Vagina (tissue), 2 donors: ENCODE data around the gene ATXN1. TPM values are rescaled to one million over a fixed set of nuclear protein-coding genes. Genes with fewer than 3 reads are reported as not detected.
"Not testable (repeated sequence)": the region's sequence is repeated elsewhere in the genome, so short reads cannot be mapped to it uniquely, and the experiment has no call there.

Experiments used
- DNase-seq, 2 donors: peaks; one replicate each; pipeline ENCODE4 v3.0.0-alpha.2; 2017; ENCODE audit errors: extremely low spot score in 2 of 2
- H3K27ac ChIP-seq: fragments of 200-600 bp; sonication (generic); one replicate; pipeline ENCODE4 v1.5.1; 2019
- H3K27me3 ChIP-seq: fragments of 200-600 bp; sonication (generic); one replicate; pipeline ENCODE4 v1.5.1; 2019
- H3K36me3 ChIP-seq, 2 donors: fragments of 200-600 bp; sonication (generic); one replicate each; pipeline ENCODE4 v1.5.1; 2017 to 2019
- H3K4me1 ChIP-seq: fragments of 200-600 bp; sonication (generic); one replicate; pipeline ENCODE4 v1.5.1; 2019
- H3K4me3 ChIP-seq, 2 donors: fragments of 200-600 bp; sonication (generic); 1 replicate in 1 of 2; 2 replicates in 1 of 2; pipeline ENCODE4 v1.5.1; 2016 to 2019
- H3K9me3 ChIP-seq: fragments of 200-600 bp; sonication (generic); one replicate; pipeline ENCODE4 v1.5.1; 2019
- CTCF ChIP-seq, 3 experiments: fragments of 450-650 bp in 2 of 3; fragments of 200-600 bp in 1 of 3; sonication (generic) in 1 of 3; IDR thresholded peaks; one replicate each; pipeline ENCODE4 v1.5.1; 2017 to 2019; ENCODE audit warnings: antibody characterized with exemption in 3 of 3, mild to moderate bottlenecking in 2 of 3, moderate library complexity in 2 of 3
- POLR2A ChIP-seq, 2 donors: fragments of 450-650 bp; IDR thresholded peaks; one replicate each; pipeline ENCODE4 v1.6.1; 2017; ENCODE audit warnings: antibody characterized with exemption in 2 of 2, mild to moderate bottlenecking in 2 of 2, moderate library complexity in 2 of 2
- POLR2AphosphoS5 ChIP-seq, 2 donors: sonication (generic); formaldehyde crosslinking; IDR thresholded peaks; one replicate each; pipeline ENCODE4 v1.9.0; 2017; ENCODE audit warnings: antibody characterized with exemption in 2 of 2, mild to moderate bottlenecking in 2 of 2, low read depth in 1 of 2; ENCODE audit not compliant: insufficient read depth in 1 of 2
- intact Hi-C: fragments of 100-400 bp; cut with DNase I; formaldehyde crosslinking; loops from one replicate; pipeline ENCODE4 v1.15.1; 2023
- total RNA-seq: library from RNA; depleted of rRNA; stranded (reverse); fragments of >200 nt; gene quantifications from one replicate; pipeline ENCODE4 v1.2.3, GENCODE V29; 2016

The ATXN1 gene
- total RNA-seq, 1 donor from 2014 or later = 43.2 TPM

DNA sequence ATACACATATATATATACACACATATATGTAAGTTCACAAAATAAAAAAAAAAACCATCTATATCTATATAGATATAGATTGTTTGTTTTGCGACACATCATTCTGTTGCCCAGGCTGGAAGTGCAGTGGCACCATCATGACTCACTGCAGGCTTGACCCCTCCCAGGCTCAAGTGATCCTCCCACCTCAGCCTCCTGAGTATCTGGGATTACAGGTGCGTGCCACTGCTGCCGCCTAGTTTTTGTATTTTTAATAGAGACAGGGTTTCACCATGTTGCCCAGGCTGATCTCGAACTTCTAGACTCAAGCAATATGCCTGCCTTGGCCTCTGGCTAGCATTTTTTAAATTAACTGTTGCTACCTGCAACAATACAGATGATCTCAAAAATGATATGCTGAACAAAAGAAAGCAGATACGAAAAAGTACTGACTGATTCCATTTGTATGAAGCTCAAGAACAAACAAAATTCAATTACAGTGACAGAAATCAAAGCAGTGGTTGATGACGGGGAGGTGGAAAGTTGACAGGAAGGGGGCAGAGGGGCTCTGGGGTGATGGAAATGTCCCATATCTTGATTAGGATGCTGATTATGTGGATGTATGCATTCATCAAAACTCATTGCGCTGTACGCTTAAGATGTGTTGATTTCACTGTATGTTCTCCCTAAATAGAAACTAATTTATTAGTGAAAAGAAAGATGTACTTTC is 49.6 kb downstream of the ATXN1 start:
- Histone ChIP-seq H3K27ac (peak overlapping the region; percentile 81), H3K27me3 (no peaks in the 10 kb centered on the region), H3K9me3 (no peaks in the 10 kb centered on the region), H3K4me3 (no peak overlapping the region), H3K36me3 (no peaks in the 10 kb centered on the region), H3K4me1 (peaks cover 46% of the 10 kb centered on the region)
- intact Hi-C loops = no loop called here
- no peak for DNase-seq
- TF ChIP-seq CTCF (IDR thresholded peaks at IDR 0.05) (no peak), POLR2AphosphoS5 (IDR thresholded peaks at IDR 0.05; ENCODE audit: insufficient read depth in 1 of 2, low read depth in 1 of 2) (peak in 1 of 2 donors; percentile 29), POLR2A (IDR thresholded peaks at IDR 0.05) (no peak)

DNA sequence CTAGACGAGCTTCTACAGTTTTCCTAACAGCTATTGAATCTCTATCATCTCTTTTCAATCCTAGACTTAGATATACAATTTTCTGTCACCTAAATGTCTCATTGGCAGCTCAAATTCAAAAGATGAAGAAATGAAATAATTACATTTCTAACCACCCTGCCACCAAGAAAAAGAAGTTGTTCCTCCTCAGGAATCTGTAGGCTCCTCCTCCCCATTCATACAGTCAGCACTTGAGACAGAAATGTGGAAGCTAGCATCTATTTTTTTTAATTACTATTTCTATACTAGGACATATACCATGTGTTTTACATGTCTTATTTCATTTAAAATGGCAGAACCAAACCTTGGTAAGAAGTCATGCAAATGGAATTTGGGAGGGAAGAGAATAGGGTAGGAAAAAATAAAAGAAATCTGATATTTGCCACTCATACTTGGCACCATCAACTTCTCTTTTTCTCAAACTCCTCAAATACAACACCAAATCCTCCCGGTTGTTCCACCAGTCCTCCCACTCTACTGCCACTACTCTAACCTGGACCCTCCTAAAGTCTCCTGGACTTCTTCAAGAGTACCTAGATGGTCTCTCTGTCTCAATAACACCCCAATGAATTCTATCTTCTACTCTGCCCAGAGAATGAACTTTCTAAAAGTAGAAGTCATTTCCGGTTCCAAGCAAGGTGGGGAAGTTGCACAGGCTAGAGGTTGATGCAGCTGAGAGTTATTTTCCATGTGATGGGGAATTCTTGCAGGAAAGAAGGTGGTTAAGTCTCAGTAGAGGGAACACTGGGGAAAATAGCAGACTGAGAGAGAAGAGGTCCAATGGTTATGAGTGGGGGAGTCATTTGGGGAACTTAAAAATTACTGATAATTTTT is 54.1 kb downstream of the ATXN1 start:
- H3K4me1 ChIP-seq = peaks cover 55% of the 10 kb centered on the region
- no peaks in the 10 kb centered on the region for H3K36me3 ChIP-seq
- no peaks in the 10 kb centered on the region for H3K9me3 ChIP-seq
- H3K27me3 ChIP-seq = no peaks in the 10 kb centered on the region
- no peak for DNase-seq
- TF ChIP-seq POLR2AphosphoS5 (IDR thresholded peaks at IDR 0.05; ENCODE audit: insufficient read depth in 1 of 2, low read depth in 1 of 2) = no peak
- TF ChIP-seq POLR2A (IDR thresholded peaks at IDR 0.05) = no peak
- TF ChIP-seq CTCF (IDR thresholded peaks at IDR 0.05) = no peak
- no peak overlapping the region for H3K27ac ChIP-seq
- no peak overlapping the region for H3K4me3 ChIP-seq
- intact Hi-C loops = no loop called here

- H3K36me3 ChIP-seq, DNase-seq, H3K27ac ChIP-seq, H3K9me3 ChIP-seq, H3K4me3 ChIP-seq, H3K27me3 ChIP-seq, intact Hi-C loops: not testable (repeated sequence)
- H3K4me1 ChIP-seq = peaks cover 48% of the 10 kb centered on the region
Observed at GRCh38 chr6:16706491-16706890, 54.8 kb downstream of the ATXN1 start.

- Histone ChIP-seq H3K27me3 (no peaks in the 10 kb centered on the region), H3K9me3 (no peaks in the 10 kb centered on the region), H3K36me3 (no peaks in the 10 kb centered on the region), H3K4me3 (no peak overlapping the region), H3K4me1 (peaks cover 48% of the 10 kb centered on the region), H3K27ac (no peak overlapping the region)
- no peak for DNase-seq
- TF ChIP-seq CTCF (IDR thresholded peaks at IDR 0.05) = no peak
- no peak for TF ChIP-seq POLR2AphosphoS5 (IDR thresholded peaks at IDR 0.05; ENCODE audit: insufficient read depth in 1 of 2, low read depth in 1 of 2)
- TF ChIP-seq POLR2A (IDR thresholded peaks at IDR 0.05) = no peak
- intact Hi-C loops = no loop called here
Observed at GRCh38 chr6:16706029-16706428, 55.2 kb downstream of the ATXN1 start.

DNA sequence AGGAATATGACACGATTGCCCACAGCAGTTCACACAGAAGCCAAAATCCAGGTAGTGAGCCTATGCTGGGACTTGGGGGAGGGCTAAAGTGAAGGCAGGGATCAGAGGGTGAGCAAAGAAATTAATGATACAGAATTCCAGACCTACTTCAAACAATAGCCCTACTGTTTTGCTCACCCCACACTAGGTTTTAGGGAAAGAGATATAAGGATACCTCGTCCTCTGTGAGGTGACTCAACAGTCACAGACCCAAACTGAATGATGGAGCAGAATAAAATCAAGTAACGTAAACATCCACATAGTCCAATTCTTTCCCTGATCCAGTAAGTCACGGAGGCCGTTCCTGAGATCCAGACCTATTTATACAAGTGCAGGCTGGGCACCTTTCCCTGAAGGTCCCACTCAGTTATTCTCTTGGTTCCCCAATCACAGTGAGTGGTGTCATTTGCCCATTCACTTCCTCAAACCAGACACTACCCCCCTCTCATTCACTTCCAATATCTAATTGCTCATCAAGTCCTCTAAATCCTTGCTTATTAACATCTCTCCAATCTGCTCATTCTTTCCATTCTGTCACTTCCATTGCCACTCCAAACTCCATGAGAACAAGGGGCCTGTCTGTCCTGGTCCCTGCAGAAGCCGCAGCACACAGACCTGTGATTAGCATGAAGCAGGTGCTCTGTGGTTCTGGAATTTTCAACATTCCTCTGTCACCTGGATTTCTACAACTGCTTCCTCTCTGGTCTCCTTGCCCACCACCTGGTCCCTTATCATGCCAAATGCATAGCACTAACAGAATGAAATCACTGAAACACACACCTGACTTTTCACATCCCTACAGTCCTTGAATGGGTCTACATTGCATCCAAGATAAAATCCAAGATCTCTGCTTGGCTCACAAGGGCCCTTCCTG is 55.9 kb downstream of the ATXN1 start:
- Histone ChIP-seq H3K27me3 (no peaks in the 10 kb centered on the region), H3K4me3 (no peak overlapping the region), H3K27ac (peak overlapping the region; percentile 40), H3K9me3 (no peaks in the 10 kb centered on the region), H3K36me3 (no peaks in the 10 kb centered on the region), H3K4me1 (peaks cover 47% of the 10 kb centered on the region)
- DNase-seq = no peak
- TF ChIP-seq CTCF (IDR thresholded peaks at IDR 0.05) (no peak), POLR2AphosphoS5 (IDR thresholded peaks at IDR 0.05; ENCODE audit: insufficient read depth in 1 of 2, low read depth in 1 of 2) (no peak), POLR2A (IDR thresholded peaks at IDR 0.05) (no peak)
- intact Hi-C loops = no loop called here
